A549 (cell line): ENCODE measurements around the gene GALNT18. TPM values are rescaled to one million over a fixed set of nuclear protein-coding genes. Genes with fewer than 3 reads are reported as not detected.

Experiments
- ATAC-seq, 2 experiments: fragments of 200-7000 bp in 1 of 2; fragments of >200 bp in 1 of 2; cut with Nextera tagmentation in 1 of 2; cut with Tn5 transposase in 1 of 2; 3 replicates each; pipeline versions ENCODE4 v1.8.0 to v1.9.1; 2018 to 2020; ENCODE audit warnings: mild to moderate bottlenecking in 1 of 2, moderate library complexity in 1 of 2
- CTCF ChIA-PET: fragments of 300-600 bp; sonication (Branson Sonifier 250); formaldehyde crosslinking; extraction: SDS; loops from one replicate; lab custom pipeline; 2021; ENCODE audit warnings: antibody characterized with exemption, inconsistent platforms; lab: Yijun Ruan, JAX
- POLR2A ChIA-PET: fragments of 350-600 bp; formaldehyde crosslinking; extraction: SDS; loops from one replicate; lab custom pipeline; 2021; ENCODE audit warnings: antibody characterized with exemption, inconsistent platforms; lab: Yijun Ruan, JAX
- DNase-seq, 2 experiments: peaks; one replicate each; pipeline versions ENCODE4 v3.0.0 to v3.0.0-alpha.2; 2011 to 2016; ENCODE audit warnings: low read depth in 1 of 2, low spot score in 1 of 2
- FAIRE-seq: peaks from 2 replicates; lab custom pipeline; 2011; peaks lifted over from hg19 to GRCh38; lab: Jason Lieb, UNC
- H3K27ac ChIP-seq, 2 experiments: fragments of >200 bp; sonication (Bioruptor Twin); formaldehyde crosslinking; 3 replicates each; pipeline ENCODE4 v1.5.1; 2016 to 2017
- H3K4me1 ChIP-seq: fragments of >200 bp; sonication (Bioruptor Twin); formaldehyde crosslinking; 3 replicates; pipeline ENCODE4 v1.6.1; 2016
- H3K4me2 ChIP-seq: fragments of >200 bp; sonication (Bioruptor Twin); formaldehyde crosslinking; 3 replicates; pipeline ENCODE4 v1.6.1; 2016
- H3K4me3 ChIP-seq: fragments of >200 bp; sonication (Bioruptor Twin); formaldehyde crosslinking; 3 replicates; pipeline ENCODE4 v1.5.1; 2016
- H3K9me3 ChIP-seq: fragments of >200 bp; sonication (Bioruptor Twin); formaldehyde crosslinking; 3 replicates; pipeline ENCODE4 v1.6.1; 2016
- BHLHE40 ChIP-seq: IDR thresholded peaks from 2 replicates; pipeline ENCODE4 v1.6.1; 2012; ENCODE audit warnings: low read depth, low read length, inconsistent platforms
- CEBPB ChIP-seq, 2 experiments: fragments of >200 bp in 1 of 2; sonication (Bioruptor Twin) in 1 of 2; formaldehyde crosslinking in 1 of 2; IDR thresholded peaks; 2 replicates each; pipeline ENCODE4 v1.6.1; 2012 to 2016
- CHD4 ChIP-seq: fragments of 200-600 bp; sonication (generic); IDR thresholded peaks from 2 replicates; pipeline ENCODE4 v1.6.1; 2016; ENCODE audit warnings: antibody characterized with exemption, mild to moderate bottlenecking, borderline replicate concordance
- FOXS1 ChIP-seq: fragments of 250-450 bp; sonication (Bioruptor Pico); IDR thresholded peaks from 2 replicates; pipeline ENCODE4 v1.5.0; 2020; ENCODE audit warnings: mild to moderate bottlenecking, moderate library complexity
- JUN ChIP-seq, 2 experiments: fragments of >200 bp; sonication (Bioruptor Twin); formaldehyde crosslinking; IDR thresholded peaks; 2 replicates in 1 of 2; 3 replicates in 1 of 2; pipeline ENCODE4 v1.6.1; 2016 to 2017
- KDM1A ChIP-seq: fragments of 200-600 bp; sonication (generic); IDR thresholded peaks from 2 replicates; pipeline ENCODE4 v1.6.1; 2016; ENCODE audit warnings: low read depth, mild to moderate bottlenecking
- KDM5A ChIP-seq: fragments of 200-600 bp; sonication (generic); IDR thresholded peaks from 2 replicates; pipeline ENCODE4 v1.6.1; 2016; ENCODE audit warnings: antibody characterized with exemption, mild to moderate bottlenecking
- MYC ChIP-seq: IDR thresholded peaks from 2 replicates; pipeline ENCODE4 v1.6.1; 2012; ENCODE audit warnings: mild to moderate bottlenecking, inconsistent platforms, low read length, improper control_type of control experiment, borderline replicate concordance
- NFE2L2 ChIP-seq: fragments of 150-350 bp; conservative IDR thresholded peaks from 2 replicates; pipeline ENCODE4 v1.6.1; 2014; ENCODE audit warnings: low read length
- NPAS2 ChIP-seq: fragments of 250-450 bp; sonication (Bioruptor Pico); IDR thresholded peaks from 2 replicates; pipeline ENCODE4 v1.8.0; 2022; ENCODE audit warnings: mild to moderate bottlenecking, moderate library complexity, borderline replicate concordance
- NR3C1 ChIP-seq: fragments of >200 bp; sonication (Bioruptor Twin); formaldehyde crosslinking; IDR thresholded peaks from 3 replicates; pipeline ENCODE4 v1.6.1; 2017
- RNF2 ChIP-seq: fragments of 200-600 bp; sonication (generic); IDR thresholded peaks from 2 replicates; pipeline ENCODE4 v1.6.1; 2016; ENCODE audit warnings: low read depth, mild to moderate bottlenecking, antibody characterized with exemption, moderate library complexity, borderline replicate concordance
- TP53 ChIP-seq: fragments of 250-450 bp; sonication (Bioruptor Pico); IDR thresholded peaks from 2 replicates; pipeline ENCODE4 v1.5.0; 2021; ENCODE audit warnings: mild to moderate bottlenecking, moderate library complexity
- ZFP36 ChIP-seq: fragments of 450-650 bp; IDR thresholded peaks from 2 replicates; pipeline ENCODE4 v1.6.1; 2014; ENCODE audit warnings: borderline replicate concordance; ENCODE audit not compliant: partially characterized antibody
- ZSCAN20 ChIP-seq: fragments of 250-450 bp; sonication (Bioruptor Pico); IDR thresholded peaks from 2 replicates; pipeline ENCODE4 v1.8.0; 2022; ENCODE audit warnings: mild to moderate bottlenecking, moderate library complexity
- WGBS: methylation state at CpG from one replicate; pipeline ENCODE4 v1.1.6; 2017; ENCODE audit errors: missing lambda C conversion rate; 5-methylcytosine and 5-hydroxymethylcytosine counted together
- polyA plus RNA-seq, 4 experiments: library from polyadenylated mRNA; depleted of rRNA in 3 of 4; stranded (reverse); fragments of >200 nt; fragmentation: RNase III in 1 of 4; extraction: RNeasy Plus Mini Kit Qiagen cat#74134 plus additional on column Dnase treatment in 1 of 4; gene quantifications; 2 replicates in 3 of 4; 3 replicates in 1 of 4; pipeline ENCODE4 v1.2.3, GENCODE V29; 2011 to 2017
- TF ChIP-seq, protein P1 (sequence below): IDR thresholded peaks from 2 replicates; pipeline ENCODE4 v1.6.1; 2012
- TF ChIP-seq, protein P2 (sequence below): fragments of >200 bp; sonication (Bioruptor Twin); formaldehyde crosslinking; IDR thresholded peaks from 2 replicates; pipeline ENCODE4 v1.6.1; 2016
- TF ChIP-seq, protein P3 (sequence below): fragments of 250-450 bp; sonication (Bioruptor Pico); IDR thresholded peaks from 2 replicates; pipeline ENCODE4 v1.5.0; 2021; ENCODE audit warnings: mild to moderate bottlenecking, moderate library complexity, borderline replicate concordance
- TF ChIP-seq, protein P4 (sequence below): fragments of >200 bp; sonication (Bioruptor Twin); formaldehyde crosslinking; IDR thresholded peaks from 3 replicates; pipeline ENCODE4 v1.6.1; 2016
- TF ChIP-seq, protein P5 (sequence below): fragments of 450-650 bp; IDR thresholded peaks from 2 replicates; pipeline ENCODE4 v1.6.1; 2014; ENCODE audit warnings: antibody characterized with exemption
- TF ChIP-seq, protein P6 (sequence below): IDR thresholded peaks from 2 replicates; pipeline ENCODE4 v1.6.1; 2012; ENCODE audit warnings: low read depth, borderline replicate concordance

GALNT18 gene
- polyA plus RNA-seq, 2 of the 4 experiments (the other 2 are of a cell fraction), result 6.7 to 16.1 TPM

DNA sequence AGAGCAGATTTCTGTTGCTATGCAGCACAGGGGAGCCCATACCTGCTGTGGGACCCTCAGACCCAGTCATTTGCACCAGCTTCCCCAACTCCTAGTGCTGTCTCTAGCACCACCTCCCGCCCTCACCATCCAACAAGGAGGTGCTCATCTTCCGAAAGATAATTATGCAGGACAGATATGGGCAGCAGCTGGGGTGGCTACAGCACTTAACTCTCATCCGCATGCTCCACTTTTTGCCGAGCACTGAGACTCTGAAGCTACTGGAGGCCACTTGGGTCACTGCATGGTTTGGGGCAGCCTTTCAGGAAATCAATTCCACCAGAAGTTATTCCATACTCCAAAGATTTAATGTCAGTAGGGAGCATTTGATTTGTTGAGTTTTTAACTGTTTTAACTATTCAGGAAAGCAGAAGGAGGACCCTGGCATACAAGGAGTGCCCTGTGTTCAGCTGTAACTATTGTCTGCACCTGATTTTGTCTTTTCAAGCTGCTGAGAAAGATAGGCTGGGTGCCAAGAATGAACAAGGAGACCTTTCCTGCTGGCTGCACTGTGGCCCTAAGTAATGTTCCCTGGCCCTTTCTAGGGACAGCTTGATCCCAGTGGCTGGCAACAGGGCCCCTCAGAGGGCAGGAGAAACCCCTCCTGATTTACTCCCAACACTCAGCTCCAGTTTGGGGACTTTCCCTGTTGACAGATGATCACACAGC is 201.5 kb downstream of the GALNT18 start:
- H3K4me3 ChIP-seq, result no peak overlapping the region
- POLR2A ChIA-PET, result no interaction called here
- DNase-seq (no peak), ATAC-seq (no peak)
- no peak overlapping the region for H3K4me2 ChIP-seq
- TF ChIP-seq ZSCAN20, result no peak
- no peak for TF ChIP-seq NFE2L2
- TF ChIP-seq KDM5A, result no peak
- TF ChIP-seq, protein P1, sequence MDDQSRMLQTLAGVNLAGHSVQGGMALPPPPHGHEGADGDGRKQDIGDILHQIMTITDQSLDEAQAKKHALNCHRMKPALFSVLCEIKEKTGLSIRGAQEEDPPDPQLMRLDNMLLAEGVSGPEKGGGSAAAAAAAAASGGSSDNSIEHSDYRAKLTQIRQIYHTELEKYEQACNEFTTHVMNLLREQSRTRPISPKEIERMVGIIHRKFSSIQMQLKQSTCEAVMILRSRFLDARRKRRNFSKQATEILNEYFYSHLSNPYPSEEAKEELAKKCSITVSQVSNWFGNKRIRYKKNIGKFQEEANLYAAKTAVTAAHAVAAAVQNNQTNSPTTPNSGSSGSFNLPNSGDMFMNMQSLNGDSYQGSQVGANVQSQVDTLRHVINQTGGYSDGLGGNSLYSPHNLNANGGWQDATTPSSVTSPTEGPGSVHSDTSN, result no peak
- TF ChIP-seq ZFP36, result no peak
- no peak for TF ChIP-seq RNF2
- TF ChIP-seq BHLHE40, result no peak
- no peak for TF ChIP-seq TP53 (CRISPR knock-in tag)
- no peak for TF ChIP-seq NR3C1
- no peak for TF ChIP-seq FOXS1 (CRISPR knock-in tag)
- TF ChIP-seq, protein P2, sequence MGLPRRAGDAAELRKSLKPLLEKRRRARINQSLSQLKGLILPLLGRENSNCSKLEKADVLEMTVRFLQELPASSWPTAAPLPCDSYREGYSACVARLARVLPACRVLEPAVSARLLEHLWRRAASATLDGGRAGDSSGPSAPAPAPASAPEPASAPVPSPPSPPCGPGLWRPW, result no peak
- TF ChIP-seq, all 56 proteins: peak for 0
- no peak for FAIRE-seq
- CTCF ChIA-PET, result interaction anchor here (0.8 to 1.1 kb wide), 2 partner anchors 13 to 202 kb away, joined by 3 read pairs; partner anchors contain the start of gene GALNT18
- no peaks in the 10 kb centered on the region for H3K9me3 ChIP-seq
- peaks cover 19% of the 10 kb centered on the region for H3K4me1 ChIP-seq
- H3K27ac ChIP-seq, result no peak overlapping the region
- 90% methylated on average over 4 of the region's 4 CpGs for WGBS

DNA sequence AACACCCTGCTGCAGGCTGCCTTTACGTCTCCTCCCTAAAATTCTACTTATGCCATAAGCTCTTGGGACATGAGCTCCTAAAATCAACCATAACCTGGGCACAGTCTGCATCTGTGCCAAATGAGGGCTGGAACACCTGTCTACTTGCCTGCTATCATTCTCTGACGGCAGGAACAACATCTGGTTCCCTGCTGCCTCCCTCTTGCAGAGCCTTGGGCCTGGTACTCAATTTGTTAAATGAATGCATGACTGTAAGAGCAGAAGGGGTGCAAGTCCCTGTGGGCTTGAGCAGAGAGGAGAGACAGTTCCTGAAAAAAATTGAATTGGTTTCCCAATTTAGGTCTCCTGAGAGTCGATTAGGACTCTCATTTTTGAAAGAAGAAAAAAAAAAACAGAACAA is 202.1 kb downstream of the GALNT18 start:
- FAIRE-seq, result no peak
- no peak overlapping the region for H3K4me2 ChIP-seq
- H3K9me3 ChIP-seq, result no peaks in the 10 kb centered on the region
- H3K4me1 ChIP-seq, result peaks cover 19% of the 10 kb centered on the region
- no peak for ATAC-seq
- no peak overlapping the region for H3K4me3 ChIP-seq
- no peak for DNase-seq
- WGBS, result 64% methylated on average over 3 of the region's 3 CpGs
- no peak for TF ChIP-seq NPAS2
- TF ChIP-seq JUN (IDR thresholded peaks at IDR 0.05), result no peak
- TF ChIP-seq, protein P3, sequence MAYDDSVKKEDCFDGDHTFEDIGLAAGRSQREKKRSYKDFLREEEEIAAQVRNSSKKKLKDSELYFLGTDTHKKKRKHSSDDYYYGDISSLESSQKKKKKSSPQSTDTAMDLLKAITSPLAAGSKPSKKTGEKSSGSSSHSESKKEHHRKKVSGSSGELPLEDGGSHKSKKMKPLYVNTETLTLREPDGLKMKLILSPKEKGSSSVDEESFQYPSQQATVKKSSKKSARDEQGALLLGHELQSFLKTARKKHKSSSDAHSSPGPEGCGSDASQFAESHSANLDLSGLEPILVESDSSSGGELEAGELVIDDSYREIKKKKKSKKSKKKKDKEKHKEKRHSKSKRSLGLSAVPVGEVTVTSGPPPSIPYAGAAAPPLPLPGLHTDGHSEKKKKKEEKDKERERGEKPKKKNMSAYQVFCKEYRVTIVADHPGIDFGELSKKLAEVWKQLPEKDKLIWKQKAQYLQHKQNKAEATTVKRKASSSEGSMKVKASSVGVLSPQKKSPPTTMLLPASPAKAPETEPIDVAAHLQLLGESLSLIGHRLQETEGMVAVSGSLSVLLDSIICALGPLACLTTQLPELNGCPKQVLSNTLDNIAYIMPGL (CRISPR knock-in tag), result no peak
- TF ChIP-seq, protein P4, sequence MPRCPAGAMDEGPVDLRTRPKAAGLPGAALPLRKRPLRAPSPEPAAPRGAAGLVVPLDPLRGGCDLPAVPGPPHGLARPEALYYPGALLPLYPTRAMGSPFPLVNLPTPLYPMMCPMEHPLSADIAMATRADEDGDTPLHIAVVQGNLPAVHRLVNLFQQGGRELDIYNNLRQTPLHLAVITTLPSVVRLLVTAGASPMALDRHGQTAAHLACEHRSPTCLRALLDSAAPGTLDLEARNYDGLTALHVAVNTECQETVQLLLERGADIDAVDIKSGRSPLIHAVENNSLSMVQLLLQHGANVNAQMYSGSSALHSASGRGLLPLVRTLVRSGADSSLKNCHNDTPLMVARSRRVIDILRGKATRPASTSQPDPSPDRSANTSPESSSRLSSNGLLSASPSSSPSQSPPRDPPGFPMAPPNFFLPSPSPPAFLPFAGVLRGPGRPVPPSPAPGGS, result no peak
- TF ChIP-seq NFE2L2, result no peak
- TF ChIP-seq KDM1A, result no peak
- no peak for TF ChIP-seq MYC
- TF ChIP-seq, protein P5, sequence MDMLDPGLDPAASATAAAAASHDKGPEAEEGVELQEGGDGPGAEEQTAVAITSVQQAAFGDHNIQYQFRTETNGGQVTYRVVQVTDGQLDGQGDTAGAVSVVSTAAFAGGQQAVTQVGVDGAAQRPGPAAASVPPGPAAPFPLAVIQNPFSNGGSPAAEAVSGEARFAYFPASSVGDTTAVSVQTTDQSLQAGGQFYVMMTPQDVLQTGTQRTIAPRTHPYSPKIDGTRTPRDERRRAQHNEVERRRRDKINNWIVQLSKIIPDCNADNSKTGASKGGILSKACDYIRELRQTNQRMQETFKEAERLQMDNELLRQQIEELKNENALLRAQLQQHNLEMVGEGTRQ, result no peak
- TF ChIP-seq, protein P2, result no peak
- TF ChIP-seq BHLHE40, result no peak
- TF ChIP-seq CHD4, result no peak
- TF ChIP-seq CEBPB (IDR thresholded peaks at IDR 0.05), result no peak
- TF ChIP-seq, protein P6, sequence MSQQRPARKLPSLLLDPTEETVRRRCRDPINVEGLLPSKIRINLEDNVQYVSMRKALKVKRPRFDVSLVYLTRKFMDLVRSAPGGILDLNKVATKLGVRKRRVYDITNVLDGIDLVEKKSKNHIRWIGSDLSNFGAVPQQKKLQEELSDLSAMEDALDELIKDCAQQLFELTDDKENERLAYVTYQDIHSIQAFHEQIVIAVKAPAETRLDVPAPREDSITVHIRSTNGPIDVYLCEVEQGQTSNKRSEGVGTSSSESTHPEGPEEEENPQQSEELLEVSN, result no peak
- ChIA-PET CTCF (no interaction called here), POLR2A (no interaction called here)
- no peak overlapping the region for H3K27ac ChIP-seq
